Brain microvascular endothelial cell (primary cell): ENCODE data around the gene ATP4A.
A peak's percentile ranks its signal among the peaks of the same experiment; 100 is the strongest.

Source experiments
- DNase-seq: peaks from one replicate; pipeline ENCODE4 v3.0.0-alpha.2; 2020
- H3K27ac ChIP-seq: fragments of 250-450 bp; sonication (Bioruptor Pico); 2 replicates; pipeline ENCODE4 v1.5.1; 2020; ENCODE audit warnings: mild to moderate bottlenecking, moderate library complexity
- H3K27me3 ChIP-seq: fragments of 250-450 bp; sonication (Bioruptor Pico); replicated peaks from 2 replicates; pipeline ENCODE4 v1.5.1; 2020; ENCODE audit warnings: mild to moderate bottlenecking
- H3K36me3 ChIP-seq: fragments of 250-450 bp; sonication (Bioruptor Pico); replicated peaks from 2 replicates; pipeline ENCODE4 v1.5.1; 2020; ENCODE audit warnings: mild to moderate bottlenecking
- H3K4me3 ChIP-seq: 2 replicates; pipeline ENCODE4 v1.5.1; 2011; ENCODE audit warnings: low read depth, mild to moderate bottlenecking, control low read depth, low read length, moderate library complexity
- in situ Hi-C: cut with HindIII; loops from 2 replicates; pipeline ENCODE4 v1.10.0; 2017; ENCODE audit warnings: low sequenced_read_pairs, low pct_ligation_motif_present
- TF ChIP-seq, protein P1 (sequence below): IDR thresholded peaks from 2 replicates; pipeline ENCODE4 v1.5.1; 2011; ENCODE audit warnings: low read depth, mild to moderate bottlenecking, moderate library complexity, low read length, control low read depth, inconsistent platforms; ENCODE audit errors: missing control alignments

Gene ATP4A

DNA sequence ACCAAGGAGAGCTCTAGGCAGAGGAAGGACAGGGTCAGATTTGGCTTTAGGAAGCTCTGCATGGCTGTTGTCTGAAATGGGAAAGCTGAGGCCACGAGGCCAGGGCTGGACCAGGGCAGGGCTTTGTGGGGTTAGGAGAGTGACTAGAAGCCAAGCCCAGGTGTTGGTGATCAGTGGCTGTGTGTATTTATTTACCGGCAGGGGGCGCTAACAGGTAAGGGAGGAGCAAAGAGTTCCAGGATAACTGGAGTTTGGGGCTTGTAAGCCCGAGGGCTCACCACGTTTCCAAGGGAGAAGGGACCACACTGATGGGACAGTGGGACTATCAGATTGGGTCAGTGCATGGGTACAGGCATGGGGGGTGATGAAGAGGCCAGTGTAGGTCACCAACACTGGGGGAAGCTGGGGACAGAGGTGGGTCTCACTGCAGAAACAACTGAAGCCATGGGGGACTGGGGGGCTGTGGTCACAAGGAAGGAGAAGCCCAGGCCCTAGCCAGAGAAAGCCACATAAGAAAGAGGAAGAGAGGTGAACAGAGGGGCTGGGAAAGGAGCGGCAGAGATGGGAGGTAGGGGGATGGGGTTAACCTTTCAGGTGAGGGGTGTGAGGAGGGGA, 14.2 kb downstream of the ATP4A start:
- TF ChIP-seq, protein P1, sequence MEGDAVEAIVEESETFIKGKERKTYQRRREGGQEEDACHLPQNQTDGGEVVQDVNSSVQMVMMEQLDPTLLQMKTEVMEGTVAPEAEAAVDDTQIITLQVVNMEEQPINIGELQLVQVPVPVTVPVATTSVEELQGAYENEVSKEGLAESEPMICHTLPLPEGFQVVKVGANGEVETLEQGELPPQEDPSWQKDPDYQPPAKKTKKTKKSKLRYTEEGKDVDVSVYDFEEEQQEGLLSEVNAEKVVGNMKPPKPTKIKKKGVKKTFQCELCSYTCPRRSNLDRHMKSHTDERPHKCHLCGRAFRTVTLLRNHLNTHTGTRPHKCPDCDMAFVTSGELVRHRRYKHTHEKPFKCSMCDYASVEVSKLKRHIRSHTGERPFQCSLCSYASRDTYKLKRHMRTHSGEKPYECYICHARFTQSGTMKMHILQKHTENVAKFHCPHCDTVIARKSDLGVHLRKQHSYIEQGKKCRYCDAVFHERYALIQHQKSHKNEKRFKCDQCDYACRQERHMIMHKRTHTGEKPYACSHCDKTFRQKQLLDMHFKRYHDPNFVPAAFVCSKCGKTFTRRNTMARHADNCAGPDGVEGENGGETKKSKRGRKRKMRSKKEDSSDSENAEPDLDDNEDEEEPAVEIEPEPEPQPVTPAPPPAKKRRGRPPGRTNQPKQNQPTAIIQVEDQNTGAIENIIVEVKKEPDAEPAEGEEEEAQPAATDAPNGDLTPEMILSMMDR: peak; percentile 83
- Histone ChIP-seq H3K27me3 (no peaks in the 10 kb centered on the region), H3K4me3 (no peak overlapping the region), H3K27ac (no peak overlapping the region), H3K36me3 (peaks cover 2% of the 10 kb centered on the region)
- in situ Hi-C loops: no loop called here
- peak; percentile 11 for DNase-seq

DNA sequence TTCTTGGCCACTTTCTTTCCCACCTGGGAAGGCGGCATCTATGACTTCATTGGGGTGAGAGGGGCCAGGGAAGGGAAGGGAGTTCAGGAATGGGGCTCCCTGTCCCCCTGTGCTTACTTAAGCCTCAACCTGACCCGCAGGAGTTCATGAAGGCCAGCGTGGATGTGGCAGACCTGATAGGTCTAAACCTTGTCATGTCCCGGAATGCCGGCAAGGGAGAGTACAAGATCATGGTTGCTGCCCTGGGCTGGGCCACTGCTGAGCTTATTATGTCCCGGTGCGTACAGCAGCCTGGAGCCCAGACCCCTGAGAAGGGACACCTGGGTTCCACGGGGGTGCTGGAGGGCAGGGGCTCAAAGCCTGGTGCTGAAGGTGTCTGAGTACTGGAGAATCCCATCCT, 16.9 kb downstream of the ATP4A start:
- TF ChIP-seq, protein P1: no peak
- in situ Hi-C loops: no loop called here
- DNase-seq: no peak
- Histone ChIP-seq H3K27me3 (no peaks in the 10 kb centered on the region), H3K27ac (no peak overlapping the region), H3K4me3 (peak overlapping the region; percentile 93), H3K36me3 (peaks cover 2% of the 10 kb centered on the region)

DNA sequence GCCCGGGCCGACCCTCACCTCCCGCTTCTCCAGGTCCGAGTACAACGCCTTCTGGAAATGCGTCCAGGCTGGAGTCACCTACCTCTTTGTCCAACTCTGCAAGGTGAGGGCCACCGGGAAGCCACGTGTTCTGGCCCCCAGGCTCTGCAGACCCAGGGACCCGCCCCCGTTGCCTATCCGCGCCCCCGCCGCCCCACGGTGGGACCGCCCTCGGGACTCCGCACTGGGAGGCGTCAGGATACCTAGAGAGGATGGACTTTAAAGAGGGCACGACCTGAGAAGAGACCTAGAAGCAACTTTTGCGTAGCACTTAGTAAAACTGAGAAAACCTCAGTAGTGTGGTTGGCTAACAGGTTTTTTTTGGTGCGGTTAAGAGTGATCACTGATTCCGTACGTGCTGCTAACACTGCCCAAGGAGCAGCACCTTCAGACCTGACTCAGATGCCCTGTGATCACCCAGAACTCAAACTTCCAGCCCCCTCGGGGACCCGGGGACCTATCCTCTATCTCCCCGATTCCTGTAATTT, 17.5 kb downstream of the ATP4A start:
- Histone ChIP-seq H3K4me3 (peak overlapping the region; percentile 93), H3K27me3 (no peaks in the 10 kb centered on the region), H3K27ac (peak overlapping the region; percentile 92), H3K36me3 (peaks cover 2% of the 10 kb centered on the region)
- TF ChIP-seq, protein P1: no peak
- in situ Hi-C loops: no loop called here
- no peak for DNase-seq

DNA sequence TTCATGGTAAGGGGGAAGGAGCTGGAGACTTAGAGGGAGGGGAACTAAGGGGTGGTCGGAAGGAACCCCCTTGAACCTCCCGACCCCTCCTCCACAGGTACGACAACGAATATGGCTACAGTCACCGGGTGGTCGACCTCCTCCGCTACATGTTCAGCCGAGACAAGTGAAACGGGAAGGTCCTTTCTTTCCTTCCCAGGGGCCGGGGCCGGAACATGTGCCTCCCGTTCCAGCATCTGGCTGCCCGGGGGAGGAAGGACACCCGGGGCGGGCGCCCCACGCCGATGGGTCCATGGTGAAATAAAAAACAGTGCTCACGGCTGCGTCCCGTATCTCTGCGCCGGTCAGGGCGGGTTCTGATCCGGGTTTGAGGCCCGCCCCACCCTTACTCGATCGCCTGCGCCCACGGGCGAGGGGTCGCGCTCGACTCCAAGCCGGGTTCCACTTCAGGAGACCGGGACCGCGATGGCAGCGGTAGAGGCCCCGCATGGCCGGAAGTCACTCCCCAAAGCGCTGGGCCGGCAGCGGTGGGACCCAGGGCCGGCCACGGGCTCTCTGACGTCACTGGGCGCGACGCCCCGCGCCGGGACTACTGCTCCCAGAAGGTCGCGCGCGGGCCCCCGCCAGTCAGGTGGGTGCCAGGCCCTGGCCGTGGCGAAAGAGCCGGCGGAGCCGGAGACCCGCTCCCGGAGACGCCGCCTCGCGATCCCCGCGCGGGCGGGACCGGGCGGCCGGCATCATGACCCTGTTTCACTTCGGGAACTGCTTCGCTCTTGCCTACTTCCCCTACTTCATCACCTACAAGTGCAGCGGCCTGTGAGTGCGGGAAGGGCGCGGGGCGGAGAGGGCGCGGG, 18.2 kb downstream of the ATP4A start, which contains the start of gene TMEM147:
Gene TMEM147 (plus strand): TSS at position 626 of the 854 bp plus-strand sequence. CDS start 114 bp downstream, at position 740.
- H3K4me3 ChIP-seq: peak within 1 kb of the TSS; percentile 93
- in situ Hi-C loops: no loop called here
- H3K27me3 ChIP-seq: no peaks in the 10 kb centered on the region
- H3K36me3 ChIP-seq: peaks cover 2% of the 10 kb centered on the region
- H3K27ac ChIP-seq: peak within 1 kb of the TSS; percentile 92
- TF ChIP-seq, protein P1: no peak
- peak; percentile 79 for DNase-seq

DNA sequence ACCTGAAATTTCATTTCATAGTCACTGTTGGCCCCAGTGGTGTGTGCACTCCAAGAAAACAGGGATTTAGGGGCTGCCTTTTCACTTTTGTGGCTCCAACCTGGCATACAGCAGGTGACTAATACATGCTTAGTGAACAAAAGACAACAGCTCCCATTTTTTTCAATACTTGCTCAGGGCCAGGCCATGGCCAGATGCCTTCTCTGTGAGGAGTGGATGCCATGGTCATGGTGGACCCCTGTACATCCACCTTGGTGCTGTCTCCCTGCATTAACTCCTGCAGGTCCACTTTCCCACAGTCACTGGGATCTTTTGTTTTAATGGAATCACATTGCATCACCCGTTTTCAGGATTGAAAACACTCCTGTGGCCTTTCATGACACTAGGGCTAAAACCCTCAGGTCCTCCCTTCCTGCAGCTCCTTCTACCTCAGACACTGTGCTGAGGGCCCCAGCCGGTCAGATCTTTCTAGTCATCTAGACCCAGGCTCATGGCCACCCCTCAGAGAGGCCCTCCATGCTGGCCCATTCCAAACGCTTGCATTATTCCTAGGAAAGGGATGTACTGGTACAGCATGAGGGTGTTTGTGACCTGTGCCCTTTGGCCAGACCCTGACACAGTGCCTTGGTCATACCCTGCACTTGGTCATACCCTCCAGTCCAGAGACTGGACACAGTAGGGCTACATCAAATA, 19.2 kb downstream of the ATP4A start:
- DNase-seq: no peak
- in situ Hi-C loops: no loop called here
- Histone ChIP-seq H3K36me3 (peaks cover 2% of the 10 kb centered on the region), H3K4me3 (peak overlapping the region; percentile 93), H3K27ac (no peak overlapping the region), H3K27me3 (no peaks in the 10 kb centered on the region)
- TF ChIP-seq, protein P1: no peak
